Measurements from ENCODE around the gene C1QA. TPM values are rescaled to one million over a fixed set of nuclear protein-coding genes. Genes with fewer than 3 reads are reported as not detected.

The C1QA gene
- total RNA-seq, 4 donors from 2014 or later = 22.6 to 453 (median 190) TPM

DNA sequence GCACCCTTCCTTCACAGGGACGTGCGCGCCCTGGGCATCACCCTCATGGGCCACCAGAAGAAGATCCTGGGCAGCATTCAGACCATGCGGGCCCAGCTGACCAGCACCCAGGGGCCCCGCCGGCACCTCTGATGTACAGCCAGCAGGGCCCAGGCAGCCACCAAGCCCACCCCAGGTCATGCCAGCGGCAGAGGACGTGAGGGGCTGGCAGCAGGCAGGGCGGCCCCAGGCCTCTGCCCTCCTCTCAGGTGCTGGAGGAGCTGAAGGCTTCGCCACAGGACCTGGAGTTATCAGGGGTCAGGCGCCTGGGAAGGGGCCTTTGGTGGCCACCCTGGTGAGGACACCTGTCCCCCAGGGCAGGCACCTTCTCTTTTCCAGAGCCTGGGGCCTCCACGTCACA lies 34.8 kb upstream of the C1QA start:
- ATAC-seq = no peak
- Histone ChIP-seq H3K36me3 (no peaks in the 10 kb centered on the region), H3K27ac (no peak overlapping the region), H3K4me3 (no peak overlapping the region), H3K27me3 (peaks cover 95% of the 10 kb centered on the region), H3K9me3 (no peaks in the 10 kb centered on the region), H3K4me1 (no peaks in the 10 kb centered on the region)
- TF ChIP-seq EP300 (IDR thresholded peaks at IDR 0.05) = no peak
- TF ChIP-seq, protein P1, sequence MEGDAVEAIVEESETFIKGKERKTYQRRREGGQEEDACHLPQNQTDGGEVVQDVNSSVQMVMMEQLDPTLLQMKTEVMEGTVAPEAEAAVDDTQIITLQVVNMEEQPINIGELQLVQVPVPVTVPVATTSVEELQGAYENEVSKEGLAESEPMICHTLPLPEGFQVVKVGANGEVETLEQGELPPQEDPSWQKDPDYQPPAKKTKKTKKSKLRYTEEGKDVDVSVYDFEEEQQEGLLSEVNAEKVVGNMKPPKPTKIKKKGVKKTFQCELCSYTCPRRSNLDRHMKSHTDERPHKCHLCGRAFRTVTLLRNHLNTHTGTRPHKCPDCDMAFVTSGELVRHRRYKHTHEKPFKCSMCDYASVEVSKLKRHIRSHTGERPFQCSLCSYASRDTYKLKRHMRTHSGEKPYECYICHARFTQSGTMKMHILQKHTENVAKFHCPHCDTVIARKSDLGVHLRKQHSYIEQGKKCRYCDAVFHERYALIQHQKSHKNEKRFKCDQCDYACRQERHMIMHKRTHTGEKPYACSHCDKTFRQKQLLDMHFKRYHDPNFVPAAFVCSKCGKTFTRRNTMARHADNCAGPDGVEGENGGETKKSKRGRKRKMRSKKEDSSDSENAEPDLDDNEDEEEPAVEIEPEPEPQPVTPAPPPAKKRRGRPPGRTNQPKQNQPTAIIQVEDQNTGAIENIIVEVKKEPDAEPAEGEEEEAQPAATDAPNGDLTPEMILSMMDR (IDR thresholded peaks at IDR 0.05) = no peak
- TF ChIP-seq POLR2AphosphoS5 (IDR thresholded peaks at IDR 0.05) = no peak
- no peak for TF ChIP-seq POLR2A (IDR thresholded peaks at IDR 0.05)
- WGBS, 2 donors (ENCODE audit: low coverage in 1 of 2) = no CpG with 5 or more reads among the region's 12 CpGs

DNA sequence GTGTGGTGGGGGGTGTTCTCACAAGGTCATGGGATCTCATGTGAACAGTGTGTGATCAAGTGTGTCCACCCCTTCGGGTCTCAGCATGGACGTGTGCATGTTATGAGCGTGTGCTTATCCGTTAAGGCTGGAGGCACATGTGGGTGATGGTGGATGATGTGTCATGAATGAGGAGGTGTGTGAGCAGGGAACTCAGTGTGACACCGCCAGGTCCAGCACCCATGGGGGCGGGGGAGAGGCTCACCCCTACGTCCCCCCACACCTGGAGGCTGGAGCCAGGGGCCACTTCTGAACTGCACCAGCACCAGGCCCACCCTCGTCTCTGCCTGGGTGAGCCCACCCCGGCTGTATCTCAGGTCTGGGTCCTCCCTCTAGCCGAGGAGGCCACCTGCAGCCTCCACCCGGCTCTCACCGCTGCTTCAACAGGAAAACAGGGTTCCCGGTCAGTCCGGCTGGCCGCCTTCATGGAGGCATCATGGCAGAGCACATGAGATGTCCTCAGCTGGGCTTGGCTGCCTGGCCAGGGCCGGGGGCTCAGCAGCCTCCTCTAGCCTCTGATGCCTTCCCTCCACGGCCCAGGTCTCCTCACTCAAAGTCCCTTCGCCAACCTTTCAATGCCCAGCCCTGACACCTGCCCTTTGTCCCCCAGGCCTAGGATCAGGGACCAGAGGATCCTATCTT lies 34.2 kb upstream of the C1QA start:
- H3K27ac ChIP-seq = no peak overlapping the region
- TF ChIP-seq, protein P1 (IDR thresholded peaks at IDR 0.05) = no peak
- TF ChIP-seq EP300 (IDR thresholded peaks at IDR 0.05) (no peak), POLR2A (IDR thresholded peaks at IDR 0.05) (no peak), POLR2AphosphoS5 (IDR thresholded peaks at IDR 0.05) (no peak)
- H3K4me3 ChIP-seq = no peak overlapping the region
- 77% methylated on average over 3 of the region's 18 CpGs; no CpG with 5 or more reads in 1 of the 2 donors for WGBS, 2 donors (ENCODE audit: low coverage in 1 of 2)
- no peak for ATAC-seq
- no peaks in the 10 kb centered on the region for H3K4me1 ChIP-seq
- peaks cover 95% of the 10 kb centered on the region for H3K27me3 ChIP-seq
- H3K36me3 ChIP-seq = no peaks in the 10 kb centered on the region
- no peaks in the 10 kb centered on the region for H3K9me3 ChIP-seq

DNA sequence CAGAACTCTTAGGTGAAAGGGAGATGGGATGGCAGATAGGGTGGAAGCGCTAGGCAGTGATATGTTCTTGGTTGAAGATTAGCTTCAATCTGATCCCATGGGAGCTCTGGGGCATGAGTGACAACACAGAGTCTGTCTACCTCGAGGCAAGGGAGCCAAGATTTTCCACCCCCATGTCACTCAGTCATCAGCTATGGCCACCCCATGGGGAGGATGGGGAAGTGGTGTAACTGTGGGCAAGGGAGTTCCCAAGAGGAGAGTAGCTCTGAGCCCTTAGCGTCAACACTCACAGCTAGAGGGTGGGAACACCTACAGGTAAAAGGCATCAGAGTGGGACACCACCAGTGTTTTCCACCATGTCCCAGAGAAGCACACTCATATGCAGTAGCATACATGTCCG lies 30.3 kb upstream of the C1QA start:
- no peaks in the 10 kb centered on the region for H3K4me1 ChIP-seq
- TF ChIP-seq EP300 (IDR thresholded peaks at IDR 0.05) (no peak), POLR2AphosphoS5 (IDR thresholded peaks at IDR 0.05) (no peak), POLR2A (IDR thresholded peaks at IDR 0.05) (no peak)
- TF ChIP-seq, protein P1 (IDR thresholded peaks at IDR 0.05) = no peak
- H3K9me3 ChIP-seq = no peaks in the 10 kb centered on the region
- WGBS, 2 donors (ENCODE audit: low coverage in 1 of 2) = 35 to 80% methylated on average over 2 of the region's 4 CpGs
- no peak for ATAC-seq
- H3K27ac ChIP-seq = no peak overlapping the region
- no peak overlapping the region for H3K4me3 ChIP-seq
- no peaks in the 10 kb centered on the region for H3K36me3 ChIP-seq
- H3K27me3 ChIP-seq = peaks cover 99% of the 10 kb centered on the region

DNA sequence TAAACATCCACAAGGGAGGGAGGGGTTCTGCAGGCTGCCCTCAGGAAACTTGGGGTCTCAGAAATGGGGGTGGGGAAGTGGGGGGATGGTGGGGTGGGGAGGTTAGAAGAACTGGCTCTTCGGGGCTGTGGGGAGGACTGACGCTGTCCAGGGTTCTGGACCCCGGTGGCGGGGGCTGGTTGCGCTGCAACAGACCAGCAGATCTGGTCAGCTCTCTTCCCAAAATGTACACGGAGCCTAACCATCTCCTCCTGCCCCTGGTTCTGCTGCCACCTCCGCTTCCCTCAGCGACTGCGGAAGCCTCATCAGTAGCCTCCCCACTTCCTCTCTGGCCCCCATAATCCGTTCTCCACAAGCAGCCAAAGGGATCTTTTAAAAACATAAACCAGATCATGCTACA lies 29.3 kb upstream of the C1QA start:
- TF ChIP-seq POLR2AphosphoS5 (IDR thresholded peaks at IDR 0.05) (no peak), POLR2A (IDR thresholded peaks at IDR 0.05) (no peak), EP300 (IDR thresholded peaks at IDR 0.05) (no peak)
- TF ChIP-seq, protein P1 (IDR thresholded peaks at IDR 0.05) = no peak
- Histone ChIP-seq H3K4me1 (no peaks in the 10 kb centered on the region), H3K9me3 (no peaks in the 10 kb centered on the region), H3K27me3 (peaks cover 99% of the 10 kb centered on the region), H3K36me3 (no peaks in the 10 kb centered on the region), H3K4me3 (no peak overlapping the region), H3K27ac (no peak overlapping the region)
- WGBS, 2 donors (ENCODE audit: low coverage in 1 of 2) = 0 to 7% methylated on average over 1 to 3 of the region's 10 CpGs
- ATAC-seq = no peak

DNA sequence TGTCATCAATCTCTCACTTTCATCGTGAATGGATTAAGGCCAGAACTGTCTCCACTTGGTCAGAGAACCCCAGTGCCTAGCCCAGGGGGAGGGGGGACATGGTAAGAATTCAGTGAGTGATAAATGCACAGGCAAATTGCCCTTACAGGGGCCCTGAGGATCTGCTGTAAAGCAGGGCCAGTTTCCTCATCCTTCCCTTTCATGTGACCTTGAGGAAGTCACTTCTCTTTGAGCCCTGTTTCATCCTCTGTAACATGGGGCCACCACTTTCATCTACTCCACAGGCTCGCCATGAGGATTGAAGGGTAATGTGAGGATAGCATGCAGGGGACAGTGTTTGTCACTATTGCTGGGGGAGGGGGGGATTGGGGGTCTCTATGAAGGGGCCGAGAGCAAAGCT lies 28.1 kb upstream of the C1QA start:
- H3K4me1 ChIP-seq = no peaks in the 10 kb centered on the region
- no peaks in the 10 kb centered on the region for H3K9me3 ChIP-seq
- no peaks in the 10 kb centered on the region for H3K36me3 ChIP-seq
- H3K27ac ChIP-seq = no peak overlapping the region
- H3K4me3 ChIP-seq = no peak overlapping the region
- peaks cover 99% of the 10 kb centered on the region for H3K27me3 ChIP-seq
- TF ChIP-seq, protein P1 (IDR thresholded peaks at IDR 0.05) = no peak
- no peak for ATAC-seq
- no CpG with 5 or more reads among the region's 3 CpGs for WGBS, 2 donors (ENCODE audit: low coverage in 1 of 2)
